ENCODE data around the gene LBHD1. TPM values are rescaled to one million over a fixed set of nuclear protein-coding genes. Genes with fewer than 3 reads are reported as not detected.

LBHD1 gene
- total and polyA plus RNA-seq, 8 donors, result 1.4 to 21.7 (median 3.8) TPM

DNA sequence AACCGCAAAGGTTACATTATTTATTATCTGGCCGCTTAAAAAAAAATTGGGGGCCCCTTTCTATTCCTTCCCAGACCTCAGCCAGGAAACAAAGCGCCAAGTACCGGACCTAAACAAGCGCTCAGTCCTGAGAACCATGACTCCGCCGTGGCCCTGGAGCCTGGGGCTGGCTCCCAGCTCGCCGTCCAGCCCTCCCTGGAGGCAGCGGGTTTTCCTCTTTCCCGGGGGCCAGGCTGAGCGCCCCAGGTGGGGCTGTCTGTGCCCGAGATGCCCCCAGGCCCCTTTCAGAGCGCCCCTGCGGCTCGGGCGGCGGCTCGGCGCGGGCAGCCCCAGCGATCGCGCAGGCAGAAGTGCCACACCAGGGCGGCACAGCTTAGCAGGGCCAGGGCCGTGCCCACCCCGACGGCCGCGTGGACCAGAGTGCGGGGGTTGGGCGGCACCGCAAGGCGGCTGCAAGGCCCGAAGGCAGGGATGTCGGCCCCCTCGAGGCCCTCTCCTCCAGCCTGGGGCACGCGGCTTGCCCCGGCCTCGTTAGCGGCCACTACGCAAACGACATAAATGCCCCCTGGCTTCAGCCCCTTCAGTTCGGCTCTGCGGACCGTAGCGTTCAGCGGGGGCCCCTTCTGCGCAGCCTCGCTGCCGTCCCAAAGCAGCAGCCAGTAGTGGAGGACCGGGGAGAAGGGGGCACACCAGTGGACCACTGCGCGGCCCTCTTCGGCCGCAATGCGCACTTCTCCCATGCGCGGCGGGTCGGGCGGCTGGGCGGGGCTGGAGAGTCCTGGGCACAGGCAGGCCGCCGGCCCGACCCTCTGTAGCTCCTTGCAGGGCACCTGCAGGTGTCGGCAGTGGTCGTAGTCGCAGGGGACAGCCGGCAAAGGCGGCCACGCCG is 15.7 kb upstream of the LBHD1 start:
- TF ChIP-seq, protein P1, sequence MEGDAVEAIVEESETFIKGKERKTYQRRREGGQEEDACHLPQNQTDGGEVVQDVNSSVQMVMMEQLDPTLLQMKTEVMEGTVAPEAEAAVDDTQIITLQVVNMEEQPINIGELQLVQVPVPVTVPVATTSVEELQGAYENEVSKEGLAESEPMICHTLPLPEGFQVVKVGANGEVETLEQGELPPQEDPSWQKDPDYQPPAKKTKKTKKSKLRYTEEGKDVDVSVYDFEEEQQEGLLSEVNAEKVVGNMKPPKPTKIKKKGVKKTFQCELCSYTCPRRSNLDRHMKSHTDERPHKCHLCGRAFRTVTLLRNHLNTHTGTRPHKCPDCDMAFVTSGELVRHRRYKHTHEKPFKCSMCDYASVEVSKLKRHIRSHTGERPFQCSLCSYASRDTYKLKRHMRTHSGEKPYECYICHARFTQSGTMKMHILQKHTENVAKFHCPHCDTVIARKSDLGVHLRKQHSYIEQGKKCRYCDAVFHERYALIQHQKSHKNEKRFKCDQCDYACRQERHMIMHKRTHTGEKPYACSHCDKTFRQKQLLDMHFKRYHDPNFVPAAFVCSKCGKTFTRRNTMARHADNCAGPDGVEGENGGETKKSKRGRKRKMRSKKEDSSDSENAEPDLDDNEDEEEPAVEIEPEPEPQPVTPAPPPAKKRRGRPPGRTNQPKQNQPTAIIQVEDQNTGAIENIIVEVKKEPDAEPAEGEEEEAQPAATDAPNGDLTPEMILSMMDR (IDR thresholded peaks at IDR 0.05), result no peak
- peak overlapping the region in 1 of 4 donors; percentile 18 for H3K4me3 ChIP-seq
- ATAC-seq (peak in 2 of 4 donors; percentile 23 to 28), DNase-seq (no peak), FAIRE-seq (no peak)
- no peaks in the 10 kb centered on the region for H3K9me3 ChIP-seq
- peaks cover 0 to 13% (median 0%) of the 10 kb centered on the region in 3 donors for H3K36me3 ChIP-seq
- no peaks in the 10 kb centered on the region for H3K4me1 ChIP-seq
- WGBS, 2 donors, result 45 to 46% methylated on average over 74 of the region's 74 CpGs
- no peak overlapping the region for H3K27ac ChIP-seq
- no peaks in the 10 kb centered on the region for H3K27me3 ChIP-seq
- intact Hi-C loops (cut with DNase I), result no loop called here

DNA sequence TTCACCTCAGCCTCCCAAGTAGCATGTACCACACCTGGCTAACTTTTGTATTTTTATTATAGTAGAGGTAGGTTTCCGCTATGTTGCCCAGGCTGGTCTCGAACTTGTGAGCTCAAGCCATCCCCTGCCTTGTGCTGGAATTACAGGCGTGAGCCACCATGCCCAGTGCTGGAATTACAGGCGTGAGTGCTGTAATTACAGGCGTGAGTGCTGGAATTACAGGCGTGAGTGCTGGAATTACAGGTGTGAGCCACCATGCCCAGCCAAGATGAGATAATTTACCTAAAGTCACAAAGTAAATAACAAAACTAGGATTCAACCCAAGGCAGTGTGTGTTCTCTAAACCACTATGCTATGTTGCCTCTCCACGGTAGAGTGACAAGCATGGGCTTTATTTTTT is 10.5 kb upstream of the LBHD1 start:
- FAIRE-seq, result no peak

GRCh38 chr11:62680825-62681240 is 8.8 kb upstream of the LBHD1 start:
- WGBS, 2 donors, result 26 to 33% methylated on average over 4 of the region's 4 CpGs
- no peak overlapping the region for H3K27ac ChIP-seq
- no peak for FAIRE-seq

More for the DNA sequence above, 10.5 kb upstream of the LBHD1 start:
- ATAC-seq (peak in 3 of 4 donors; percentile 7 to 55 (median 39)), DNase-seq (peak in 1 of 6 donors; percentile 56)
- Histone ChIP-seq H3K27me3 (no peaks in the 10 kb centered on the region), H3K9me3 (no peaks in the 10 kb centered on the region), H3K4me1 (peaks cover 0 to 9% (median 8%) of the 10 kb centered on the region in 3 donors), H3K4me3 (no peak overlapping the region), H3K27ac (no peak overlapping the region), H3K36me3 (no peaks in the 10 kb centered on the region)
- intact Hi-C loops (cut with DNase I), result no loop called here
- TF ChIP-seq, protein P1 (IDR thresholded peaks at IDR 0.05), result no peak
- WGBS, 2 donors, result 52 to 53% methylated on average over 7 of the region's 7 CpGs

GRCh38 chr11:62678770-62679696 is 7.0 kb upstream of the LBHD1 start, which contains the start of gene UBXN1:
Gene UBXN1, minus strand, starts transcription at chr11:62679073. Its CDS starts 150 bp downstream, at chr11:62678923.
- Histone ChIP-seq H3K27ac (peak within 1 kb of the TSS; percentile 40 to 87 (median 74)), H3K36me3 (peaks cover 0 to 4% (median 0%) of the 10 kb centered on the region in 3 donors), H3K4me3 (peak within 1 kb of the TSS; percentile 68 to 98 (median 96)), H3K27me3 (no peaks in the 10 kb centered on the region), H3K9me3 (no peaks in the 10 kb centered on the region), H3K4me1 (peaks cover 0 to 13% (median 12%) of the 10 kb centered on the region in 3 donors)
- TF ChIP-seq, protein P1 (IDR thresholded peaks at IDR 0.05), result no peak
- intact Hi-C loops (cut with DNase I), result no loop called here
- ATAC-seq (peak; percentile 86 to 92 (median 90)), FAIRE-seq (no peak), DNase-seq (peak; percentile 79 to 91 (median 84))
- 5 to 7% methylated on average over 55 of the region's 55 CpGs for WGBS, 2 donors

More at GRCh38 chr11:62680825-62681240, 8.8 kb upstream of the LBHD1 start:
- Histone ChIP-seq H3K4me3 (no peak overlapping the region), H3K36me3 (peaks cover 0 to 4% (median 0%) of the 10 kb centered on the region in 3 donors), H3K9me3 (no peaks in the 10 kb centered on the region), H3K27me3 (no peaks in the 10 kb centered on the region), H3K4me1 (peaks cover 0 to 13% (median 12%) of the 10 kb centered on the region in 3 donors)
- ATAC-seq (peak; percentile 46 to 85 (median 80)), DNase-seq (peak in 2 of 6 donors; percentile 49 to 50)
- TF ChIP-seq, protein P1 (IDR thresholded peaks at IDR 0.05), result peak in 3 of 4 donors; percentile 9 to 35 (median 17)
- intact Hi-C loops (cut with DNase I), result no loop called here
